Pons (tissue), 1 donor: ENCODE measurements around the gene RNF207.
"Not testable (repeated sequence)": the region's sequence is repeated elsewhere in the genome, so short reads cannot be mapped to it uniquely, and the experiment has no call there.

Experiments used
- DNase-seq: peaks from one replicate; pipeline ENCODE4 v3.0.0-alpha.2; 2016; ENCODE audit warnings: low spot score

RNF207 gene

GRCh38 chr1:6200188-6200809, 5.6 kb upstream of the RNF207 start:
- DNase-seq: no peak

- no peak for DNase-seq
Measured at GRCh38 chr1:6202256-6202655, 3.7 kb upstream of the RNF207 start.

GRCh38 chr1:6206520-6206855, 569 bp downstream of the RNF207 start:
- DNase-seq: no peak

GRCh38 chr1:6207075-6207885, 1.4 kb downstream of the RNF207 start:
- no peak for DNase-seq

GRCh38 chr1:6207921-6208320, 2.0 kb downstream of the RNF207 start:
- DNase-seq: no peak

- DNase-seq: no peak
Measured at GRCh38 chr1:6208723-6209660, 3.1 kb downstream of the RNF207 start.

GRCh38 chr1:6209661-6210580, 4.0 kb downstream of the RNF207 start:
- DNase-seq: no peak

- no peak for DNase-seq
Measured at GRCh38 chr1:6210591-6211355, 4.9 kb downstream of the RNF207 start.

GRCh38 chr1:6211731-6212130, 5.8 kb downstream of the RNF207 start:
- DNase-seq: no peak

- no peak for DNase-seq
Measured at GRCh38 chr1:6212193-6212959, 6.5 kb downstream of the RNF207 start.

- no peak for DNase-seq
Measured at GRCh38 chr1:6218375-6219164, 12.7 kb downstream of the RNF207 start.

GRCh38 chr1:6219641-6220040, 13.7 kb downstream of the RNF207 start:
- DNase-seq: not testable (repeated sequence)

GRCh38 chr1:6220236-6220635, 14.3 kb downstream of the RNF207 start:
- no peak for DNase-seq

GRCh38 chr1:6221210-6221784, 15.4 kb downstream of the RNF207 start:
- no peak for DNase-seq

GRCh38 chr1:6222636-6223035, 16.7 kb downstream of the RNF207 start:
- DNase-seq: no peak

- no peak for DNase-seq
Measured at GRCh38 chr1:6223617-6224016, 17.7 kb downstream of the RNF207 start.

- no peak for DNase-seq
Measured at GRCh38 chr1:6224718-6225117, 18.8 kb downstream of the RNF207 start.

GRCh38 chr1:6225651-6226050, 19.7 kb downstream of the RNF207 start:
- DNase-seq: no peak

GRCh38 chr1:6233376-6233775, 27.5 kb downstream of the RNF207 start:
- DNase-seq: no peak
